A673 (cell line): ENCODE measurements around the gene SCAP. TPM values are rescaled to one million over a fixed set of nuclear protein-coding genes. Genes with fewer than 3 reads are reported as not detected.

ENCODE experiments used
- Bru-seq: library from RNA; stranded (reverse); fragments of 400-500 nt; gene quantifications from one replicate; lab custom pipeline; 2021; lab: Mats Ljungman, UMichigan
- BruChase-seq, 2 experiments: library from RNA; stranded (reverse); fragments of 400-500 nt; gene quantifications; one replicate each; lab custom pipeline; 2021; lab: Mats Ljungman, UMichigan
- BruUV-seq: library from RNA; stranded (reverse); fragments of 400-500 nt; replicated peaks from 2 replicates; lab custom pipeline; 2021; lab: Mats Ljungman, UMichigan
- CTCF ChIA-PET: fragments of 300-600 bp; sonication (Branson Sonifier 250); formaldehyde crosslinking; loops from one replicate; lab custom pipeline; 2022; ENCODE audit warnings: antibody characterized with exemption; lab: Charles Lee
- POLR2A ChIA-PET: fragments of 300-600 bp; sonication (Branson Sonifier 250); formaldehyde crosslinking; loops from one replicate; lab custom pipeline; 2022; ENCODE audit warnings: antibody characterized with exemption; ENCODE audit not compliant: low non-redundant PET; lab: Charles Lee
- DNase-seq: peaks from one replicate; pipeline ENCODE4 v3.0.0-alpha.2; 2015; ENCODE audit warnings: low spot score
- H3K27ac ChIP-seq: fragments of 200-600 bp; sonication (generic); 2 replicates; pipeline ENCODE4 v1.5.1; 2016; ENCODE audit warnings: mixed run types, low read depth, mild to moderate bottlenecking, mixed read lengths, antibody characterized with exemption, low read length; ENCODE audit not compliant: poor library complexity, severe bottlenecking
- H3K27me3 ChIP-seq: fragments of 200-600 bp; sonication (generic); replicated peaks from 2 replicates; pipeline ENCODE4 v1.6.1; 2017; ENCODE audit warnings: mixed run types, low read depth, mild to moderate bottlenecking, mixed read lengths, antibody characterized with exemption, low read length; ENCODE audit not compliant: insufficient read depth, poor library complexity
- H3K36me3 ChIP-seq: fragments of 200-600 bp; sonication (generic); 2 replicates; pipeline ENCODE4 v1.6.1; 2016; ENCODE audit warnings: mixed run types, mild to moderate bottlenecking, mixed read lengths, antibody characterized with exemption, low read length; ENCODE audit not compliant: insufficient read depth, poor library complexity, severe bottlenecking
- H3K4me1 ChIP-seq: fragments of 200-600 bp; sonication (generic); 2 replicates; pipeline ENCODE4 v1.6.1; 2017; ENCODE audit warnings: mixed run types, mild to moderate bottlenecking, mixed read lengths, antibody characterized with exemption, low read length; ENCODE audit not compliant: insufficient read depth, poor library complexity, severe bottlenecking
- H3K4me3 ChIP-seq: fragments of 200-600 bp; sonication (generic); 2 replicates; pipeline ENCODE4 v1.5.1; 2016; ENCODE audit warnings: low read depth, mixed run types, mild to moderate bottlenecking, mixed read lengths, low read length; ENCODE audit not compliant: poor library complexity, severe bottlenecking
- H3K9me3 ChIP-seq: fragments of 200-600 bp; sonication (generic); 2 replicates; pipeline ENCODE4 v1.6.1; 2016; ENCODE audit warnings: mixed run types, low read depth, mild to moderate bottlenecking, mixed read lengths, antibody characterized with exemption, low read length; ENCODE audit not compliant: poor library complexity, severe bottlenecking
- EZH2 ChIP-seq: fragments of 200-600 bp; sonication (generic); IDR thresholded peaks from 2 replicates; pipeline ENCODE4 v1.6.1; 2017; ENCODE audit warnings: borderline replicate concordance, low read depth, mild to moderate bottlenecking, mixed read lengths, antibody characterized with exemption, low read length; ENCODE audit not compliant: poor library complexity, severe bottlenecking
- intact Hi-C: fragments of 100-400 bp; cut with micrococcal nuclease; formaldehyde crosslinking; loops from one replicate; pipeline ENCODE4 v1.10.0; 2022; ENCODE audit not compliant: unreplicated experiment
- long read RNA-seq: library from polyadenylated mRNA; stranded (forward); transcript quantifications from one replicate; pipeline ENCODE4 v2.0.0, GENCODE V29; 2022
- total RNA-seq: library from RNA; stranded (reverse); gene quantifications from 2 replicates; pipeline ENCODE4 v1.2.3, GENCODE V29; 2021
- TF ChIP-seq, protein P1 (sequence below): fragments of 300-800, 200-600 bp; sonication (generic); conservative IDR thresholded peaks from 2 replicates; pipeline ENCODE4 v1.5.1; 2017; ENCODE audit warnings: low read depth, mild to moderate bottlenecking, antibody characterized with exemption, low read length, moderate library complexity, mixed read lengths

SCAP gene
- total RNA-seq (43.4 and 48.2 TPM in 2 replicates), Bru-seq, nascent RNA (percentile 60 among the genes with signal in this experiment), BruChase-seq, experiment 1, labeled RNA remaining after a 2-hour chase (percentile 63 among the genes with signal in this experiment), BruChase-seq, experiment 2, labeled RNA remaining after a 6-hour chase (percentile 74 among the genes with signal in this experiment)
- long read RNA-seq, full-length matches to known transcripts, result 7 of 105 reads
- long read RNA-seq, partial matches to known transcripts, result 25 of 105 reads
- long read RNA-seq, other reads (novel, unspliced or antisense), result 73 of 105 reads

DNA sequence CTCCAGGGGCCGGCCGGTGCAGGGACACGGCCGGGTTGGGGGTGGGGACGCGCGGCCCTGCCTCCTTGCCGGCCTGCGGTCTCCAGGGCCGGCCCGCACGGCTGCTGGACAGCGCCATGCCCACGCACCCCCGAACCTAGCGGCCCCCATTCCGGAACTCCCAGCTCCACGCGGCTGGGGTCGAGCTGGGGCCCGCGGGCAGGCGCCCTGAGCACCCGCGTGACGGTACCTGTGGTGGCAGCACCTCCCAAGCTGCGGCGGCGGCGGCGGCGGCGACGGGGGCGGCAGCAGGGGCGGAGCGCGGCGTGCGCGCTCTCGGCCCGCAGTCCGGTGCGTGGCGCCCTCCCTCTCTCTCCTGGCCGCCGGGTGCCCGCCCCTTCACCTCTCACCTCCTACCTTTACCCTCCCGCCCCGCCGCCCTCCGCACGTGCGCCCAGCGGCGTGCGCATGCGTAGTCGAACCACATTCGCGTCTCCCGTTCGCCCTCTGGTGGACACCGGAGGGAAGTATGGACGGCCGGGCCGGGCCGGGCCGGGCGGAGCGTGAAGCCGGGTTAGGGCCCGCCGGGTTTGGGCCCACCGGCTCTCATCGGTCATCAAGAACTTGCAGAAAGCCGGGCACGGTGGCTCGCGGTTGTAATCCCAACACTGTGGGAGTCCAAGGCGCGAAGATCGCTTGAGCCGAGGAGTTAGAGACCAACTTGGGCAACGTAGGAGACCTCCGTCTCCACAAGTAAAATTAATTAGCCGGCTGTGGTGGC lies at the start of gene SCAP:
TSS of gene SCAP (minus strand) at position 372 of the 760 bp plus-strand sequence. CDS start 32,948 bp downstream, outside the sequence.
- ChIA-PET CTCF (interaction anchor here (0.6 to 0.8 kb wide), 2 partner anchors 14 to 55 kb away, joined by 3 to 11 read pairs; no protein-coding TSS in a partner anchor), POLR2A (no interaction called here)
- Histone ChIP-seq H3K9me3 (no peaks in the 10 kb centered on the region), H3K4me1 (no peaks in the 10 kb centered on the region), H3K27me3 (no peaks in the 10 kb centered on the region), H3K36me3 (no peaks in the 10 kb centered on the region), H3K4me3 (peak within 1 kb of the TSS; percentile 69), H3K27ac (peak within 1 kb of the TSS; percentile 70)
- peak; percentile 75 for DNase-seq
- no TSS peak for BruUV-seq
- intact Hi-C loops, result loop anchor here (5.0 kb wide), 1 partner anchor 53 kb away; no protein-coding TSS in a partner anchor
- TF ChIP-seq EZH2, result no peak
- TF ChIP-seq, protein P1, sequence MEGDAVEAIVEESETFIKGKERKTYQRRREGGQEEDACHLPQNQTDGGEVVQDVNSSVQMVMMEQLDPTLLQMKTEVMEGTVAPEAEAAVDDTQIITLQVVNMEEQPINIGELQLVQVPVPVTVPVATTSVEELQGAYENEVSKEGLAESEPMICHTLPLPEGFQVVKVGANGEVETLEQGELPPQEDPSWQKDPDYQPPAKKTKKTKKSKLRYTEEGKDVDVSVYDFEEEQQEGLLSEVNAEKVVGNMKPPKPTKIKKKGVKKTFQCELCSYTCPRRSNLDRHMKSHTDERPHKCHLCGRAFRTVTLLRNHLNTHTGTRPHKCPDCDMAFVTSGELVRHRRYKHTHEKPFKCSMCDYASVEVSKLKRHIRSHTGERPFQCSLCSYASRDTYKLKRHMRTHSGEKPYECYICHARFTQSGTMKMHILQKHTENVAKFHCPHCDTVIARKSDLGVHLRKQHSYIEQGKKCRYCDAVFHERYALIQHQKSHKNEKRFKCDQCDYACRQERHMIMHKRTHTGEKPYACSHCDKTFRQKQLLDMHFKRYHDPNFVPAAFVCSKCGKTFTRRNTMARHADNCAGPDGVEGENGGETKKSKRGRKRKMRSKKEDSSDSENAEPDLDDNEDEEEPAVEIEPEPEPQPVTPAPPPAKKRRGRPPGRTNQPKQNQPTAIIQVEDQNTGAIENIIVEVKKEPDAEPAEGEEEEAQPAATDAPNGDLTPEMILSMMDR, result peak; percentile 72

DNA sequence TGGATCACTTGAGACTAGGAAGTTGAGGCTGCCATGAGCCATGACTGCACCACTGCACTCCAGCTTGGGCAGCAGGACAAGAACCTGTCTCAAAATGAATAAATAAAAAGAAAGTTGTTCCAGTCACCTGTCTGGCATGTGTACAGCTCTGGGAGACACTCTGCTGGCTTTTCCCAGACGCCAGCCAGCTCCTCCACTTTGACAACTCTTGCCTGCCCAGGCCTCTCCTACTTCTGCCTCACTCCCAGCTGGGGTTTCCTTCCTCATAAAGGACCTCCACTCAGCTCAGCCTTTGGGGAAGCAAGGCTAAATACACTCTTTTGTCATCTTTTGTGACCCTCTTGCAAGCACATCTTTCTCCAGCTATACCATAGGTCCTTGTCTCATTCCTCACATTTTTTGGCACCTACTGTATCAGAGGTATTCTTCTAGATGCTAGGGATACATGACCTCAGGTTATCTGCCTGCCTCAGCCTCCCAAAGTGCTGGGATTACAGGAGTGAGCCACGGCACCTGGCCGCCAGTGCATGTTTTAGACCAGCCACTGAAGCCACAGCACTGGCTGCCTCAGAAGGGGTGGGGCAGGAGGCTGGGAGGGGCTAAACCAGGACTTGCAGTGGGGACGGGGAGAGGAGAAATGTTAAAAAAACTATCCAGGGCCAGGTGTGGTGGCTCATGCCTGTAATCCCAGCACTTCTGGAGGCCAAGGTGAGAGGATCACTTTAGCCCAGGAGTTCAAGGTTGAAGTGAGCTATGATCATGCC lies 47.8 kb upstream of the SCAP start:
- Histone ChIP-seq H3K36me3 (no peaks in the 10 kb centered on the region), H3K27ac (no peak overlapping the region), H3K9me3 (no peaks in the 10 kb centered on the region), H3K4me3 (no peak overlapping the region), H3K27me3 (no peaks in the 10 kb centered on the region), H3K4me1 (no peaks in the 10 kb centered on the region)
- TF ChIP-seq, protein P1, result no peak
- no peak for TF ChIP-seq EZH2
- CTCF ChIA-PET, result interaction anchor here (0.6 kb wide), 1 partner anchor 265 kb away, joined by 3 read pairs; no protein-coding TSS in a partner anchor
- POLR2A ChIA-PET, result no interaction called here
- BruUV-seq, result no TSS peak
- intact Hi-C loops, result loop anchor here (5.0 kb wide), 1 partner anchor 139 kb away; no protein-coding TSS in a partner anchor
- DNase-seq, result no peak
